Measurements from ENCODE around the gene EAPP.
A peak's percentile ranks its signal among the peaks of the same experiment; 100 is the strongest.
"Not testable (repeated sequence)": the region's sequence is repeated elsewhere in the genome, so short reads cannot be mapped to it uniquely, and the experiment has no call there.

The EAPP gene

DNA sequence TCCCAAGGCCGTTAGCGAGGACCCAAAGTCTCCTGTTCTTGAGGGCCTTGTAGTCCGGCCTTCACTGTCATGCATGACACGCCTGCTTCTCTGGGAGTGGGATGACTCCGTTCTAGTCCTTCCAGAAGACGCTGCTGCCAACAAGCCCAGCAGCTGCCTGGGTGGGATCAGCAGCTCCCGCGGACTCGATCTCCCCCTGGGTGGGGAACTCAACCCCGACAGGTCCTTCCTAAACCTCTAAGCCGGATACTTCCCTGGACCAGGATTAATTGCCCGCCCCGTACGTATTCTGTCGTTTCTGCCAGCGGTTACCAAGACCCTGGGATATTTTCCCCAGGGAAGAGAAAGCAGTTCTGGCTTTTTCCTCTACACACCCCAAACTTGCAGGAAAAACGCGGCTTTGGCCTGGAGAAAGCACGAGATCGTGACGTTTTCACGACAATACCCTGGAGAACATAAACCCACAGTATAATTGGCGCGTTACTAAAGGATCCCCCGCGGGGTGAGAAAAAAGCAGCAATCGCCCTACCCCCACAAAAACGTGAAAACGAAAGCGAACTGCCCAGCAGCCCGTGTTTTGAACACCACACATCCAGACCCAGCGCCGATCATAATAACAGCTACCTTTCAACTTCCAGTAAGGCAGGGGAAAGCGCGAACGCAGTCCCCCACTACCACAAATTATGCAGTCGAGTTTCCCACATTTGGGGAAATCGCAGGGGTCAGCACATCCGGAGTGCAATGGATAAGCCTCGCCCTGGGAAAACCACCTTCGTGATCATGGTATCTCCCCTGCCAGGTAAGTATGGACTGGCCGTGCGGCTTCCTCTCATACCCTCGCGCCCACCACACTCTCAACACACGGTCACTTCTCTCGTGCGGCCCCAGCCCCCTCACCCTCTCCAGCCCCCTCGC, 16.3 kb upstream of the EAPP start:
- H3K4me1 ChIP-seq (ENCODE audit: control insufficient read depth, insufficient read depth, low read length); H3K27ac ChIP-seq (ENCODE audit: low read length); H3K9ac ChIP-seq (ENCODE audit: low read length in 2 of 2); H3K36me3 ChIP-seq (ENCODE audit: control insufficient read depth in 2 of 2, insufficient read depth in 2 of 2, low read length in 2 of 2); H3K9me3 ChIP-seq (ENCODE audit: control insufficient read depth in 2 of 2, low read length in 2 of 2); H3K4me3 ChIP-seq (ENCODE audit: low read length in 2 of 2); H3K27me3 ChIP-seq (ENCODE audit: control insufficient read depth in 1 of 2, insufficient read depth in 2 of 2, low read length in 2 of 2): not testable (repeated sequence)

DNA sequence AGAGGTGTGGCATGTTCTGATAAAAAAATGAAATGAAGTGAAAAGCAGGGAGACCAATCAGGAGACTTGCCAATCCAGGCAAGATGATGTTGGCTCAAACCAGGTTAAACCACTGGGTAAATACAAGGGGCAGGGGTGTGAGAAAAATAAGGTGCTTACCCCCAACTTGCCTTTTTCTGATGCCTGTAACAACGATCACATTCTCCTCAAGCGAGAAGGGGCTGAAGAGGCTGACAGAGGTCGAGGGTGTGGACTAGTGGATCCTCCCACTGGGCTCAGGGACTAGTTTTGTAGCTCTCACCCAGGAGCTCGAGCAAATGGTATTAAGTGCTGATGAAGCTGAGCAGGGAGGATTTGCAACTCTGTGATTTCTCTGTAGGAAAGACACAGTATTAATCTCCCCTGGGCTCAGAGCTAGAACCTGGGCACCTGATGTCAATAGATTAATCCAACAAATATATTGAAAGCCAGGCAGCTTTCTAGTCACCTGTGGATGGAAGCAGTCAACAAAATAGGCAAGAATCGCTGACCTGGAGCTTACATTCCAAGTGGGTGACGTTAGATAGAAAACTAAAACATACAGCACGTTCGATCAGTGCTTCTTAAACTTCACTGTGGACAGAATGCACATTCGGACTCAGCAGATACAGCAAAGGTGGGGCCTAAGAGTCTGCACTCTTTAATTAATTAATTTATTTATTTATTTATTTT, 15.2 kb upstream of the EAPP start:
- H3K27me3 ChIP-seq (ENCODE audit: control insufficient read depth in 1 of 2, insufficient read depth in 2 of 2, low read length in 2 of 2), result no peaks in the 10 kb centered on the region
- H3K4me1 ChIP-seq (ENCODE audit: control insufficient read depth, insufficient read depth, low read length), result peaks cover 5% of the 10 kb centered on the region
- H3K27ac ChIP-seq (ENCODE audit: low read length), result peak overlapping the region; percentile 58
- no peaks in the 10 kb centered on the region for H3K36me3 ChIP-seq (ENCODE audit: control insufficient read depth in 2 of 2, insufficient read depth in 2 of 2, low read length in 2 of 2)
- no peak overlapping the region for H3K9ac ChIP-seq (ENCODE audit: low read length in 2 of 2)
- H3K9me3 ChIP-seq (ENCODE audit: control insufficient read depth in 2 of 2, low read length in 2 of 2), result no peaks in the 10 kb centered on the region
- H3K4me3 ChIP-seq (ENCODE audit: low read length in 2 of 2), result no peak overlapping the region

DNA sequence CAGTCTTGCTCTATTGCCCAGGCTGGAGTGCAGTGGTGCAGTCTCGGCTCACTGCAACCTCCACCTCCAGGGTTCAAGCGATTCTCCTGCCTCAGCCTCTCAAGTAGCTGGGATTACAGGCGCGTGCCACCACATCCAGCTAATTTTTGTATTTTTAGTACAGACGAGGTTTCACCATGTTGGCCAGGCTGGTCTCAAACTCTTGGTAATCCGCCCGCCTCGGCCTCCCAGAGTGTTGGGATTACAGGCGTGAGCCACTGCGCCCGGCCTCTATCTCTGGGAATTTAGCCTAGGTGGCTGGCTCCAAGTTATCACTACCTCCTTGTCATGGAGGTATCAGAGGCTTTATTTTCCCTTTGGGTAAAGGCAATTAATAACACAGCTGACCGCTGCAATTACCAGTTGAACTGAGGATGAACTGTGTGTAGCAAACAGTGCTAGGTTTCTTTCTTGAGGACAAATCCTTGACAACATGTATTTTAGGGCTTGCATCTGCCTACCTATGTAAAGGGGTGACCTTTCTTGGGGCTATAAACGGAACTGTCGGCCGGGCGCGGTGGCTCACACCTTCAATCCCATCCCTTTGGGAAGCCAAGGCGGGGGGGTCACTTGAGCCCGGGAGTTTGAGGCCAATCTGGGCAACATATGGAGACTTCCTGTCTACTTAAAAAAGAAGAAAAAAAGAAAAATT, 9.9 kb upstream of the EAPP start:
- not testable (repeated sequence) for H3K36me3 ChIP-seq (ENCODE audit: control insufficient read depth in 2 of 2, insufficient read depth in 2 of 2, low read length in 2 of 2); H3K27ac ChIP-seq (ENCODE audit: low read length); H3K9me3 ChIP-seq (ENCODE audit: control insufficient read depth in 2 of 2, low read length in 2 of 2)

DNA sequence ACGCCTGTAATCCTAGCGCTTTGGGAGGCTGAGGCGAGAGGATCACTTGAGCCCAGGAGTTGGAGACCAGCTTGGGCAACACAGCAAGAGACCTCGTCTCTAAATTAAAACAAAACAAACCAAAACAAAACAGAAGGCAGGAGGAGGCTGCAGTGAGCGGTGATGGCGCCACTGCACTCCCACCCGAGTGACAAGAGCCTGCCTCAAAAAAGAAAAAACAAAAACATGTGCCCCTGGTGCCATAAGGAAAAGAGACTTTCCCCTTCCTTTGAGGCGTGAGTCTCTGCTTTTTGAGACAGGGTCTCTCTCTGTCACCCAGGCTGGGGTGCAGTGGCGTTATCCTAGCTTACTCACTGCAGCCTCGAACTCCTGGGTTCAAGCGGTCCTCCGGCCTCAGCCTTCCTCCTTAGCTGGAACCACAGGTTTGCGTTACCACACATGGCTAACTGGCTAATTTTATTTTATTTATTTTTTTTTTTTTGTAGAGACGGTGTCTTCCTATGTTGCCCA, 9.0 kb upstream of the EAPP start:
- Histone ChIP-seq H3K9me3 (ENCODE audit: control insufficient read depth in 2 of 2, low read length in 2 of 2) (no peaks in the 10 kb centered on the region), H3K4me3 (ENCODE audit: low read length in 2 of 2) (no peak overlapping the region), H3K4me1 (ENCODE audit: control insufficient read depth, insufficient read depth, low read length) (no peaks in the 10 kb centered on the region), H3K9ac (ENCODE audit: low read length in 2 of 2) (no peak overlapping the region), H3K27me3 (ENCODE audit: control insufficient read depth in 1 of 2, insufficient read depth in 2 of 2, low read length in 2 of 2) (no peaks in the 10 kb centered on the region), H3K36me3 (ENCODE audit: control insufficient read depth in 2 of 2, insufficient read depth in 2 of 2, low read length in 2 of 2) (no peaks in the 10 kb centered on the region), H3K27ac (ENCODE audit: low read length) (no peak overlapping the region)

More for the DNA sequence above, 9.9 kb upstream of the EAPP start:
- H3K4me3 ChIP-seq (ENCODE audit: low read length in 2 of 2); H3K9ac ChIP-seq (ENCODE audit: low read length in 2 of 2); H3K27me3 ChIP-seq (ENCODE audit: control insufficient read depth in 1 of 2, insufficient read depth in 2 of 2, low read length in 2 of 2); H3K4me1 ChIP-seq (ENCODE audit: control insufficient read depth, insufficient read depth, low read length): not testable (repeated sequence)

DNA sequence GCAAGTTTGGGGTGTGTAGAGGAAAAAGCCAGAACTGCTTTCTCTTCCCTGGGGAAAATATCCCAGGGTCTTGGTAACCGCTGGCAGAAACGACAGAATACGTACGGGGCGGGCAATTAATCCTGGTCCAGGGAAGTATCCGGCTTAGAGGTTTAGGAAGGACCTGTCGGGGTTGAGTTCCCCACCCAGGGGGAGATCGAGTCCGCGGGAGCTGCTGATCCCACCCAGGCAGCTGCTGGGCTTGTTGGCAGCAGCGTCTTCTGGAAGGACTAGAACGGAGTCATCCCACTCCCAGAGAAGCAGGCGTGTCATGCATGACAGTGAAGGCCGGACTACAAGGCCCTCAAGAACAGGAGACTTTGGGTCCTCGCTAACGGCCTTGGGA, 7.6 kb upstream of the EAPP start:
- H3K9me3 ChIP-seq (ENCODE audit: control insufficient read depth in 2 of 2, low read length in 2 of 2); H3K9ac ChIP-seq (ENCODE audit: low read length in 2 of 2); H3K36me3 ChIP-seq (ENCODE audit: control insufficient read depth in 2 of 2, insufficient read depth in 2 of 2, low read length in 2 of 2); H3K27me3 ChIP-seq (ENCODE audit: control insufficient read depth in 1 of 2, insufficient read depth in 2 of 2, low read length in 2 of 2); H3K27ac ChIP-seq (ENCODE audit: low read length); H3K4me3 ChIP-seq (ENCODE audit: low read length in 2 of 2); H3K4me1 ChIP-seq (ENCODE audit: control insufficient read depth, insufficient read depth, low read length): not testable (repeated sequence)

DNA sequence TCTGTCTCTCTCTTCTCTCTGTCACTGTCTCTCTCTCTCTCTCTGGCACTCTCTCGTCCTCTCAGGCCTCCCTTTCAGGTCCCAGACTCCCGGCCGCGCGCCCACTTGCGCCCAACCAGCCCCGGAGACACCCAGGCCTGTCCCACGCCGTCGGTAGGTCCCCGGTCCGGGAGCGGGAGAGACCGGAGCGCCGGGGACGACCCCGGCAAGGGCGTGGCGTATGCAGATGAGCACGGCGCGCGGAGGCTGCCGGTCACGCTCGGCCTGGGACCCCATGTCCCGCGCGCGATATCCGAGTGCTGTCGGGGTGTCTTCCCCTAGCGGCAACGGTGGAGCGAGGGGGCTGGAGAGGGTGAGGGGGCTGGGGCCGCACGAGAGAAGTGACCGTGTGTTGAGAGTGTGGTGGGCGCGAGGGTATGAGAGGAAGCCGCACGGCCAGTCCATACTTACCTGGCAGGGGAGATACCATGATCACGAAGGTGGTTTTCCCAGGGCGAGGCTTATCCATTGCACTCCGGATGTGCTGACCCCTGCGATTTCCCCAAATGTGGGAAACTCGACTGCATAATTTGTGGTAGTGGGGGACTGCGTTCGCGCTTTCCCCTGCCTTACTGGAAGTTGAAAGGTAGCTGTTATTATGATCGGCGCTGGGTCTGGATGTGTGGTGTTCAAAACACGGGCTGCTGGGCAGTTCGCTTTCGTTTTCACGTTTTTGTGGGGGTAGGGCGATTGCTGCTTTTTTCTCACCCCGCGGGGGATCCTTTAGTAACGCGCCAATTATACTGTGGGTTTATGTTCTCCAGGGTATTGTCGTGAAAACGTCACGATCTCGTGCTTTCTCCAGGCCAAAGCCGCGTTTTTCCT, 7.0 kb upstream of the EAPP start:
- H3K4me3 ChIP-seq (ENCODE audit: low read length in 2 of 2); H3K9ac ChIP-seq (ENCODE audit: low read length in 2 of 2); H3K36me3 ChIP-seq (ENCODE audit: control insufficient read depth in 2 of 2, insufficient read depth in 2 of 2, low read length in 2 of 2); H3K4me1 ChIP-seq (ENCODE audit: control insufficient read depth, insufficient read depth, low read length); H3K27ac ChIP-seq (ENCODE audit: low read length); H3K9me3 ChIP-seq (ENCODE audit: control insufficient read depth in 2 of 2, low read length in 2 of 2); H3K27me3 ChIP-seq (ENCODE audit: control insufficient read depth in 1 of 2, insufficient read depth in 2 of 2, low read length in 2 of 2): not testable (repeated sequence)

DNA sequence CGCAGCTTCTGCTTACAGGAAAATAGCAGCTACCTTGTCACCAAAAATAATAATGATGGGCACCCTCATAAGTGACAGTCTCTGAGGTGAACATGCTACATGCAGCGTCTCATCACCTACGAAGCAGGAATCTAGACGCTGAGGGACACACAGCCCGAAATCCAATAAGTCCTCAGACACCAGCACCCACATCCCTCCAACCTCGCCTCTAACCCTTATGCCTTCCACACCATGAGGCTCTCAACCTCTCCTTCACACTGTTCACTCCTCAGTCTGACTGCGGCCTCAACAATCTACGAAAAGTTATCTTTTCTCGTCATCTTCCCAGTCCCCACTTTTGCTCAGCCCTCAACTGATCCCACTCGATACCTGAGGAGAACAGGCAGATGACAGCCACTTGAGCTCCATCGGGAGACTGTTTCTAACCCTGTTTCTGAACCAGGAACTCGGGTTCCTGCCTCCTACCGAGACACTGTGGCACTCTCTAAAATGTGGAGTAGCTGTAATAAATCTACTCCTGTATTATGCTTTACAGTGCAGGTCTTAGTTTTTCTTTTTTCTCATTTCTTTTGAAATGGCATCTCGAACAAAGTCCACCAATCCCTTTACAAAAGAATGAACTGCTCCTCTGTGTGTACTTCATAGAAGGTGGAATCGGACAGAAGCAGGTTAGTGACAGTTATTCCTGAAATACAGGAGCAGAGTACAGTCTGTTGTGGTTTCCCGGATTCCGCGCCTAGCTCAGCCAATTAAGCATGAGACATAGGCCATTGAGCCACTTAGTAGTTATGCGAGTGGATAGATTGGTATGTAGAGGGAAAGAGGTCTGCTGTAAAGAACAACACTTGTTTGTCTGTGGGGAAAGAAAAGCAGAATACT, 919 bp upstream of the EAPP start:
- H3K27me3 ChIP-seq (ENCODE audit: control insufficient read depth in 1 of 2, insufficient read depth in 2 of 2, low read length in 2 of 2); H3K9me3 ChIP-seq (ENCODE audit: control insufficient read depth in 2 of 2, low read length in 2 of 2); H3K36me3 ChIP-seq (ENCODE audit: control insufficient read depth in 2 of 2, insufficient read depth in 2 of 2, low read length in 2 of 2): not testable (repeated sequence)
- Histone ChIP-seq H3K4me1 (ENCODE audit: control insufficient read depth, insufficient read depth, low read length) (peaks cover 11% of the 10 kb centered on the region), H3K27ac (ENCODE audit: low read length) (peak overlapping the region; percentile 98), H3K9ac (ENCODE audit: low read length in 2 of 2) (peak overlapping the region; percentile 51 to 99), H3K4me3 (ENCODE audit: low read length in 2 of 2) (peak overlapping the region; percentile 98 to 99)

DNA sequence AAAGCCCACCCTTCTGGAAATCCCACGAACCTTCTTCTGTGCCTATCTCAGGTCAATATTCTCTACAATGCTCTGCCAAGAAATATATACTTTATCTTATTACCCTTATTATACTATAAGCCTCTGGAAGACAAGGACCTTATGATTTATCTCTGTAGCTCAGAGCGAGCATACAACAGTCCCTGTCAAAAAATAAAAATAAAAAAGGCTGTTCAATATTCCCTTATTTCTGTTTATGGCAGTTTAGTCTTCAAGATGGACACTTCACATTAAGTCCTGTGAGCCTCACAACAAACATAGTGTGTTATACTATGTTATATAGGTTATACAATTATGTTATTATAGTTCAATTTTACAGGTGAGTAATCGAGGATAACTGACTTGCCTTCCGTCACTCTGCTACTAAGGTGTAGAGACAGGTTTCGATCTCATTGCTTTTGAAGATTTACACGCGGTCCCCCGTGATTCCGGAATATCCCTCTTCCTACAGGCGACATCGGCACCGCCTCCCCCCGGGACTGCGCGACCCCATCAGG, 562 bp downstream of the EAPP start:
- Histone ChIP-seq H3K36me3 (ENCODE audit: control insufficient read depth in 2 of 2, insufficient read depth in 2 of 2, low read length in 2 of 2) (peaks cover 3 to 4% of the 10 kb centered on the region in 2 donors), H3K4me1 (ENCODE audit: control insufficient read depth, insufficient read depth, low read length) (peaks cover 11% of the 10 kb centered on the region), H3K27ac (ENCODE audit: low read length) (peak overlapping the region; percentile 98), H3K9me3 (ENCODE audit: control insufficient read depth in 2 of 2, low read length in 2 of 2) (no peaks in the 10 kb centered on the region), H3K4me3 (ENCODE audit: low read length in 2 of 2) (peak overlapping the region; percentile 98 to 99), H3K9ac (ENCODE audit: low read length in 2 of 2) (peak overlapping the region; percentile 99 to 100), H3K27me3 (ENCODE audit: control insufficient read depth in 1 of 2, insufficient read depth in 2 of 2, low read length in 2 of 2) (no peaks in the 10 kb centered on the region)

DNA sequence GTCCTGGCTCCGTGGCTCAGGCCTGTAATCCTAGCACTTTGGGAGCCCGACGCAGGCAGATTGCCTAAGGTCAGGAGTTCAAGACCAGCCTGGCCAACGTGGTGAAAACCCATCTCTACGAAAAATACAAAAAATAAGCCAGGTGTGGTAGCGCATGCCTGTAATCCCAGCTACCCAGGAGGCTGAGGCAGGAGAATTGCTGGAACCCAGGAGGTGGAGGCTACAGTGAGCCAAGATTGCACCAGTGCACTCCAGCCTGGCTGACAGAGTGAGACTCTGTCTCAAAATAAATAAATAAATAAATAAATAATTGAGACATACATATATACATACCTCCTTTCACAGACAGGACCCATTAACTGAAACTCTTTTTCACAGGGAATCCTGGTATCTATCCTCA, 1.4 kb downstream of the EAPP start:
- H3K9me3 ChIP-seq (ENCODE audit: control insufficient read depth in 2 of 2, low read length in 2 of 2); H3K27me3 ChIP-seq (ENCODE audit: control insufficient read depth in 1 of 2, insufficient read depth in 2 of 2, low read length in 2 of 2): not testable (repeated sequence)
- Histone ChIP-seq H3K27ac (ENCODE audit: low read length) (peak overlapping the region; percentile 98), H3K9ac (ENCODE audit: low read length in 2 of 2) (peak overlapping the region in 1 of 2 donors; percentile 99), H3K4me3 (ENCODE audit: low read length in 2 of 2) (peak overlapping the region; percentile 98 to 99), H3K36me3 (ENCODE audit: control insufficient read depth in 2 of 2, insufficient read depth in 2 of 2, low read length in 2 of 2) (peaks cover 3 to 12% of the 10 kb centered on the region in 2 donors), H3K4me1 (ENCODE audit: control insufficient read depth, insufficient read depth, low read length) (peaks cover 11% of the 10 kb centered on the region)

All from stomach smooth muscle (tissue), 2 donors.